CD4-positive, alpha-beta T cell treated with Interleukin-15 for 1 hour (primary cell): ENCODE measurements around the gene CCDC185.
"Not testable (repeated sequence)": the region's sequence is repeated elsewhere in the genome, so short reads cannot be mapped to it uniquely, and the experiment has no call there.

Source experiments
- DNase-seq: peaks from one replicate; pipeline ENCODE4 v3.0.0-alpha.2; 2020

Gene CCDC185

GRCh38 chr1:223394706-223395105, 1.5 kb downstream of the CCDC185 start:
- DNase-seq = no peak

GRCh38 chr1:223399393-223399792, 6.2 kb downstream of the CCDC185 start:
- DNase-seq = not testable (repeated sequence)

GRCh38 chr1:223401873-223402789, 8.9 kb downstream of the CCDC185 start:
- DNase-seq = no peak

GRCh38 chr1:223402790-223403142, 9.6 kb downstream of the CCDC185 start:
- no peak for DNase-seq

GRCh38 chr1:223403184-223403815, 10.1 kb downstream of the CCDC185 start:
- no peak for DNase-seq

- no peak for DNase-seq
Observed at GRCh38 chr1:223405507-223405906, 12.3 kb downstream of the CCDC185 start.

GRCh38 chr1:223410036-223410435, 16.8 kb downstream of the CCDC185 start:
- no peak for DNase-seq

- DNase-seq = no peak
Observed at GRCh38 chr1:223411309-223411708, 18.1 kb downstream of the CCDC185 start.

- no peak for DNase-seq
Observed at GRCh38 chr1:223411710-223412109, 18.5 kb downstream of the CCDC185 start.

- no peak for DNase-seq
Observed at GRCh38 chr1:223413216-223413615, 20.0 kb downstream of the CCDC185 start.

GRCh38 chr1:223417444-223417843, 24.2 kb downstream of the CCDC185 start:
- no peak for DNase-seq

GRCh38 chr1:223417903-223418663, 24.9 kb downstream of the CCDC185 start:
- DNase-seq = no peak

- no peak for DNase-seq
Observed at GRCh38 chr1:223419115-223419514, 25.9 kb downstream of the CCDC185 start.

GRCh38 chr1:223419561-223419960, 26.3 kb downstream of the CCDC185 start:
- no peak for DNase-seq

GRCh38 chr1:223421025-223421424, 27.8 kb downstream of the CCDC185 start:
- no peak for DNase-seq

- DNase-seq = no peak
Observed at GRCh38 chr1:223421676-223422075, 28.5 kb downstream of the CCDC185 start.

GRCh38 chr1:223422911-223423310, 29.7 kb downstream of the CCDC185 start:
- no peak for DNase-seq

- DNase-seq = no peak
Observed at GRCh38 chr1:223423641-223424233, 30.5 kb downstream of the CCDC185 start.

GRCh38 chr1:223425550-223425949, 32.3 kb downstream of the CCDC185 start:
- DNase-seq = no peak

GRCh38 chr1:223426936-223427335, 33.7 kb downstream of the CCDC185 start:
- no peak for DNase-seq

GRCh38 chr1:223429313-223429731, 36.1 kb downstream of the CCDC185 start:
- DNase-seq = no peak

GRCh38 chr1:223429821-223430220, 36.6 kb downstream of the CCDC185 start:
- DNase-seq = no peak

- no peak for DNase-seq
Observed at GRCh38 chr1:223430236-223430635, 37.0 kb downstream of the CCDC185 start.
